Measurements from ENCODE around the gene OR2C1.

OR2C1 gene

DNA sequence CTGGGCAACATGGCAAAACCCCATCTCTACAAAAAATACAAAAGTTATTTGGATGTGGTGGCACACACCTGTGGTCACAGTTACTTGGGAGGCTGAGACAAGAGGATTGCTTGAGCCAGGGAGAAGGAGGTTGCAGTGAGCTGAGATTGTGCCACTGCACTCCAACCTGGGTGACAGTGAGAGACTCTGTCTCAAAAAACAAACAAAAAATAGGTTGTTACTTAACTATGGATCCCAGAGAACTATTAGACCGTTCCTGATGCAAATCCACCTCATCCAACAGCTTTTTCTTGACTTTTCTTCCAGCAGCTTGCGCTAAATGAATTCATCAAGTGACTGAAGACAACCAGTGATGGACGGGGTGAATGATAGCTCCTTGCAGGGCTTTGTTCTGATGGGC lies at the start of gene OR2C1:
Gene OR2C1 (plus strand): TSS at position 301 of the 400 bp plus-strand sequence. CDS start 52 bp downstream, at position 353.
- in situ Hi-C loops (cut with MboI; ENCODE audit: low sequenced_read_pairs), result no loop called here

DNA sequence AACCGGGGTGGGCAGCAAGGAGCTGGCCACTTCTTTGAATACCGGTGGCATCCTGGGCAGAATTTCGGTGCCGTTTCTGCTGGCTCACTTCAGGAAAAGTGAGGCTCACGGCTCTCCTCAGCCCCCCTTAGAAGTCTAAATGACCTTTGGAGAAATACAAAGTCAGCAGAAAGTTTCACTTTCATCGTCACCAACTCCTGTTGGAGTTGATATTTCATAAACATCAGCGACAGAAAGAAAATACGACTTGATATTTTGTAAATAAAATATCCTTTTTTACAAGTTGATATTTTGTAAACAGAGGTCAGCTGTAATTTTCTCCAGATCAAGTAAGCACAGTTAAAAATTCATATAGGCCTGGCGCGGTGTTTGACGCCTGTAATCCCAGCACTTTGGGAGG lies 49.6 kb upstream of the OR2C1 start:
- in situ Hi-C loops (cut with MboI; ENCODE audit: low sequenced_read_pairs), result no loop called here

DNA sequence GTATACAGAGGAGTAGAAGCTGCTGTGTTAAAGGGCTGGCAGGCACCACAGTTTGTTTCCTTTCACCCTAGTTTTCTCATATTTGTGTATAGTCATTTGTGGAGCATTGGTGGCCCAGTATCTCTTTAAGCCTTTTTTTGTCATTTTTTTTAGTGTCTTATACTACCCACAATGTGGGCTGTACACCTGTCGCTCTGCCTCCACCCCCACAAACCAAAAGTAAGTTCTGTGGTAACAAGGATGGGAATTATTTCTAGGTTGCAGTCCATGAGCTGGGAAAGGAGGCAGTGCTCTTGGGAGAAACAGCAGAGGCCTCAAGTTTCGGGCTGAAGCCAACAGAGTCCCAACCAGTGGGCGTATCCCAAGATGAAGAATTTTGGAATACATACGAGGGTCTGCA lies 44.2 kb upstream of the OR2C1 start:
- in situ Hi-C loops (cut with MboI; ENCODE audit: low sequenced_read_pairs), result no loop called here

DNA sequence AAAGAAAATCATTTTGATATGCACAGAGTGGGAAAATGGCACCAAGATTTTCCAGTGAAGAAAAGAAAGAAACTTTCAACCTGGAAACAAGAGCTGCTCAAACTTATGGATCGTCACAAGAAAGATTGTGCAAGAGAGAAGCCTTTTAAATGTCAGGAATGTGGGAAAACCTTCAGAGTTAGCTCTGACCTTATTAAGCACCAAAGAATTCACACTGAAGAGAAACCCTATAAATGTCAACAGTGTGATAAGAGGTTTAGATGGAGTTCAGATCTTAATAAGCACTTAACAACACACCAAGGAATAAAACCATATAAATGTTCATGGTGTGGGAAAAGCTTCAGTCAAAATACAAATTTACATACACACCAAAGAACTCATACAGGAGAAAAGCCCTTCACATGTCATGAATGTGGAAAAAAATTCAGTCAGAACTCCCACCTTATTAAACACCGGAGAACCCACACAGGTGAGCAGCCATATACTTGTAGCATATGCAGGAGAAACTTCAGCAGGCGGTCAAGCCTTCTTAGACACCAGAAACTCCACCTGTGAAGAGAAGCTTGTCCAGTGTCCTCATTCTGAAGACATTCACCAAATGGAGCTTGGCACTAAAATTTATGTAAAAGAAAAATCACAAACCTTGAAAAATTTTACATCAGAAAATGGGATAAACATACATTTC lies 38.2 kb upstream of the OR2C1 start:
- in situ Hi-C loops (cut with MboI; ENCODE audit: low sequenced_read_pairs), result no loop called here

DNA sequence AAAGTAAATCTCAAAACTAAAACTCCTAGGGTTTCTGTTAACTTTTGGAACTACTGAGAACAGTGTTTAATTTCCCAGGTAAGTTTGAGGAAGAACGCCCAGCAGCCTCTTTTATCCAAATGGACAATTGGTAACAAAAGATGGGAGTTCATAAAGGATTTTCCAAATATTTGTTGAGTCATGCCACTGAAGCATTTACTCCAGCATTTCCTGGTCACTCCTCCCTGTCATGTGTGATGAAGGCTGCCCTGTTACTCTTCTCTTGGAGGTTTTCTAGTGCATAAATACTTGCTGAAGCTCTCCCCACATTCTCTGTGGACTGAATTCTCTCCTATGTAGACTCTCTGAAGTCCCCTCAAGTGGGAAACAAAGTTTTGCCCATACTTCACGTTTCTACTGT lies 33.9 kb upstream of the OR2C1 start:
- in situ Hi-C loops (cut with MboI; ENCODE audit: low sequenced_read_pairs), result no loop called here

DNA sequence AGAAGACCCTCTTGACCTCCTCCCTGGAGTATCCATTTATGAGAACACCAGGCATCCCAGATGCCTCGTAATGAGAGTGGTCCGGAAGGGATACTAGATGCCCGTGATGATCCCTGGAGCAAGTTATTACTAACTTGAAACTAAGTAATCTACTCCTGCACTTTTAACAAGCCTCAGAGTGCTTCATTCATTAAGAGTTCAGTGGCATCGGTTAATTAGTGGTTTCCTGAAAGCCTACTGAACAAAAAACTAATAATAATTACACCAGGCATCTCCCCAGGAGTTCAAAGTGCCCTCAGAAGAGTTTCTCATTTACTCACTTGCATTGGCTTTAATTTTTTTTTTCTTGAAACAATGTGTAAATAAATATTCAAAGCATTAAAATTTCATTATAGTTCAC lies 28.2 kb upstream of the OR2C1 start:
- in situ Hi-C loops (cut with MboI; ENCODE audit: low sequenced_read_pairs), result no loop called here

DNA sequence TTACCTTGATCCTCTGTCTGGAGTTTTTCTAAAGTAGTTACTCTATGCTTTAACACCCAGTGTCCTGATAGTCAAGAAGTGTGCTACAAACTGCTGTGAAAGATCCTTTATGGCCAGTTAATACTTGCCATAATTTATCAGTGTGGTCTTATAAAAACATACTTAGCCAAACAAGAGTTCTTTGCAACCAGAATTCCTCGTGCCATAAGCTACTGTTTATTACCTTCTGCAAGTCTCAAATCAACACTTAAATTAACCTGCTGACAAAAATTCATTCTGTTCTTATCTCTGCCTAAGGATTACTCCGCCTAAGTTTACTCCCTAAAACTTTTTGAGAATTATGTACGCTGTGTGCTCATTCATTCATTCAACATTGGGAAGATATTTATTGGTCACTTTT lies 27.6 kb upstream of the OR2C1 start:
- in situ Hi-C loops (cut with MboI; ENCODE audit: low sequenced_read_pairs), result no loop called here

DNA sequence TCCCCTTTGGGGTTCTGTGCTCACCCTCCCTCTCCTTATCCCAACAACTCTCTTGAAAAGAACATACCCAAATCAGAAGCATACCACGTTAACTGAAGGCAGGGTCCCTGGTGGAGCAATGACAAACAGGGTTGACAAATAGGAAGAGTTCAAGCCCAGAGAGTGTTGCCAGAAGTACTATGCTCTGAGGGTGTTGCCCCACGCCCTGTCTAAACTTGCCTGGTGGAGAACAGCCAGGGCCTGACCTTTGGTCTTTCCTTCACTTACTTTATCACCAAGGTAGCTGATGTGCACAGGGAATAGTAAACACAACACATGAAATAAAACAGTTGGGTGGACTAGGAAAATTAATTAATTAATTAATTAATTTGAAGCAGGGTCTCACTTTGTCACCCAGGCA lies 27.0 kb upstream of the OR2C1 start:
- in situ Hi-C loops (cut with MboI; ENCODE audit: low sequenced_read_pairs), result no loop called here

DNA sequence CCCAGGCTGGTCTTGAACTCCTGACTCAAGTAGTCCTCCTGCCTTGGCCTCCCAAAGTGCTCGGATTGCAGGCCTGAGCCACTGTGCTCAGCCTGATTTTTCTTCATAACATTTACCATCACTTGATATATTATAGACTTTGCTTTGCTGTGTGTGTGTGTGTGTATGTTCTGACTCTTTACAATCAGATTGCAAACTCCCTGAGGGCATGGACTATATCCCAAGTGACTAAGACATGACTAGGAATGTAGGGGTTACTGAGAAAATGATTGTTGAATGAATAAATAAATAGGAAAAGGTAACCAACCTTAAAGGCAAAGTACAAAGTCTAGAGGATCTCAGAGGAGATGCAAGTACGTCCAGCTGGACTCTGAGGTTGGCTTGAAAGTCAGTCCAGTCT lies 9.6 kb upstream of the OR2C1 start:
- in situ Hi-C loops (cut with MboI; ENCODE audit: low sequenced_read_pairs), result no loop called here

DNA sequence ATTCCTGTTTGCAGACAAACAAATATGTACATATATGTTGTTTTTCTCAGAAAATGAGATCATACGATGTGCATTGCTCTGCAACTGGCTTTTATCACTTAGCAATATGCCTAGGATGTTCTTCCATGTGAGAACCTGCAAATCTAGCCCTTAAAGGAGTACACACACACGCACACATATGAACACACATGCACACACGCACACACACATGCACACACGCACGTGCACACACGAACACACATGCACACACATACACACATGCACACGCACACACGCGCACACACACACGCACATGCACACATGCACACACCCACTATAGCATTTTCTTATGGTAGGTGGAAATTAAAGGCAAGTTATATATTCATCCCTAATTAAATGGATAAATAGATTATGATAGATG lies 8.1 kb upstream of the OR2C1 start:
- in situ Hi-C loops (cut with MboI; ENCODE audit: low sequenced_read_pairs), result no loop called here

DNA sequence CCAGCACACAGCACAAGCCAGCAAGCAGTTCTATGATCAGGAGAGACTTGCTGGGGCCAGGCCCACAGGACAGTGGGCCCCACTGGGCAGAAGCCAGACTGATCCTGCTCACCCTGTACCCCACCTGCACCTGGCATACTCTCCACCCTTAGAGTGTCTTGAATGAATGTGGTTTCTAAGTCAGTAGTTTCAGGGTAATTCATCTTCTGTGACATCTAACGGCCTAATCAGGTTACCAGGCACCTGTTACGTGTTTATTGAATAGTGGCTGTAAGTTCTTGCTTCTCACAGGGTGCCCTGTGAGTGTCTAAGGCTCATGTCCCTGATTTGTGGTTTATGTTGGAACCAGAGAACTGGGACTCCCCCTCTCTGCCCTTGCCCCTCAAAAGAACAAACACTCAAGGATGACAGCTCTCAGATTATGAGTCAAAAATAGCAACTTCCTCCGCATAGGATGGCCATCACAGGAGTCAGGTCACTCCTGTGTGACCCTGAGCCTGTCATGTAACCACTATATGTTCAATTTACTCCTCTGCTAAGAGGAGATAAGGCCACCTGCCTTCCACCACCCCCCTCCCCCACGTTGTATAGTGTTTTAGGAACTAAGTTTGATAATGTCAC lies 7.0 kb upstream of the OR2C1 start:
- in situ Hi-C loops (cut with MboI; ENCODE audit: low sequenced_read_pairs), result no loop called here

DNA sequence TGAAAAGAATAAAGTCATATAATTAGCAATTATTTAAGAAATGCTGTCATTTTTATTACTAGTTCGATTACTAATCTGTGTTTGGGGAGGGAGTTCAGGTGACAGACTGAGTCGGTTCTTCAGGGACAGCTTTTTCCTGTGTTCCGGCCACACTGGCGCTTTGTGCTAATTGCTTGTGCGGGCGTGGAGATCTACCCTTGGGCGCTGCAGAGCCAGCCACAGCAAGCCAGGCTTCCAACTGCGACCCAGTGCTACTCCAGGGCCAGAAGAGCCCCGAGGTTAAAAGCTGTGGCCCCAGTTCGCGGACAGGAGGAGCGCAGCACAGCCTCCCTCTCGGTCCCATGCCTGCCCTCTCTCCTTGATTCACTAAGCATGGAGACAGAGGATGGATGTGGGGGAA lies 6.5 kb upstream of the OR2C1 start:
- in situ Hi-C loops (cut with MboI; ENCODE audit: low sequenced_read_pairs), result no loop called here

DNA sequence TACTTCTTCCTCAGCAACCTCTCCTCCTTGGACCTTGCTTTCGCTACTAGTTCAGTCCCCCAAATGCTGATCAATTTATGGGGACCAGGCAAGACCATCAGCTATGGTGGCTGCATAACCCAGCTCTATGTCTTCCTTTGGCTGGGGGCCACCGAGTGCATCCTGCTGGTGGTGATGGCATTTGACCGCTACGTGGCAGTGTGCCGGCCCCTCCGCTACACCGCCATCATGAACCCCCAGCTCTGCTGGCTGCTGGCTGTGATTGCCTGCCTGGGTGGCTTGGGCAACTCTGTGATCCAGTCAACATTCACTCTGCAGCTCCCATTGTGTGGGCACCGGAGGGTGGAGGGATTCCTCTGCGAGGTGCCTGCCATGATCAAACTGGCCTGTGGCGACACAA lies 429 bp downstream of the OR2C1 start:
- in situ Hi-C loops (cut with MboI; ENCODE audit: low sequenced_read_pairs), result no loop called here

DNA sequence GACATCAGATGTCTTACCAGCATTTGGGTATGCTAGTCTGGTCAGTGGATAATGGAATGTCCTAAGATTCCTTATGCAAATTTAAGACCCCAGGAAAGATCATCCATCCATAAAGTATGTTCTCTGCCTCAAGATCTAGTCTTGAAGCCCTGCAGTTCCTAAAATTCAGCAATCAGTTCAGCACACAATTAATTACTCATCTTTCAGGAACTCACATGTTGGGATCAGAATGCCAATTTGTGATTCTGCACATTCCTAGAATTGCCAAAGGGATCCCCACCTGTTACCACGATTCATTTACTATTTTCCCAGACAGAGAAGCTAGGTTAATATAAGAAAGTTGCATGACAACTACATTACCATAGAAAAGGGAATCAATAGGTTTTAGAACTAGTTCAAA lies 3.2 kb downstream of the OR2C1 start:
- in situ Hi-C loops (cut with MboI; ENCODE audit: low sequenced_read_pairs), result no loop called here

DNA sequence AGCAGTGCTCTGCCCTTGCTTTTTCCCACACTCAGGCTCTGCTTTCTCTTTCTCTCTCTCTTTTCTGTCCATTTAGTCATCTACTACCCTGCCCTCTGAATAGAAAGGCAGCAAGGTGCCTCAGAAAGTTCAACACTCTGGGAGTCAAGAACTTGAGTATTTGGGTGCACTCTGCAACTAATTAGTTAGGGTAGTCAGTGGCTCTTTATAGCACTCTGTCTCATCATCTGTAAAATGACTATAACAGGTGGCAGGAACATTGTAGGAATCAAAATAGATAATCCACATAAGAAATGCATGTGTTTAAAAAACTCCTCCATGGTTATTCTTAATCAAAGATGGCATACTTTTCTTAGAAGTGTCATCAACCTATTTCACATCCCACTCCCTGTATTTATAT lies 7.2 kb downstream of the OR2C1 start:
- in situ Hi-C loops (cut with MboI; ENCODE audit: low sequenced_read_pairs), result no loop called here

DNA sequence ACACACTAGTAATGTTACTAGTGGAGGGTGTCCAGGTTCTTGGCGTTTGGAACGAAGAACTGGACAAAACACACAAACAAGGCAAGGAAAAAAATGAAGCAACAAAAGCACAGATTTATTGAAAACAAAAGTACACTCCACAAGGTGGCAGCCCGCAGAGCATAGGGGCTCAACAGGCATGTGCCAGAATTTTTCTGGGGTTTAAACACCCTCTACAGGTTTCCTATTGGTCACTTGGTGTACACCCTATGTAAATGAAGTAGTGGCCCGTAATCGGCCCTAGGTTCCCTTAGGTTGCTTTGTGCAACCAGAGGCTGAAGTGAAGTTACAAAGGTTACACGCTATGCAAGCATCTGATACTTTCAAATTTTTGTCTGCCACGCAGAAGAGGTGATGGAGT lies 8.1 kb downstream of the OR2C1 start:
- in situ Hi-C loops (cut with MboI; ENCODE audit: low sequenced_read_pairs), result no loop called here

DNA sequence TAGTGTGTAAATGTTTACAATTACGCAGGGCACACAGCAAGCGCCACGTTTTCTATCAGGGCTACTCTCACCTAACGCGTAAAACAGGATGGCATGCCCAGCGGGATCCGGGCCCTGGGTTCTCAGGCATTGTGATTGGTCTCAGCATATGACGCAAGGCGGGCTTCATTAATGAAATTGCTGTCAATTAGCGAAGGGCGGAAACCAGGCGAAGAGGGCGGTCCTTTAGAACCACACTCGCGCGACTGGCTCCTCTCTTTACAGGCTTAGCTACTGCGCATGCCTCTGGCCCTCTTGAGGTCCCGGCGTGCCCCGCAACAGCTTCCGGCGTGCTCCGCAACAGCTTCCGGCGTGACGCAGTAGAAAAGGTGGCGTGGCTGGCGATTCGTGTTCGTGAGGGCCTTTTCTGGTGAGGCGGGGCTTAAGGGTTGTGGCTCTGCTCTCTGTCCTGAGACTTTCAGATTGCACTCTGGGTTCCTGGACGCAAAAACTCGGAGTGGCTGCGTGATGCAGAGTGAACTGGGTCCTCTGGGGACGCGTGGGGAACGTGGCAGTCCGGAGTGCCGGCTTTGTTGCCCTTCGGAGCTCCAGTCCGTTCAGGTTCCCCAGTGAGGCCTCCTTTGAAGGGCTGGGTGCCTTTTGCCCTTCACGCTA lies 9.2 kb downstream of the OR2C1 start:
- in situ Hi-C loops (cut with MboI; ENCODE audit: low sequenced_read_pairs), result no loop called here

DNA sequence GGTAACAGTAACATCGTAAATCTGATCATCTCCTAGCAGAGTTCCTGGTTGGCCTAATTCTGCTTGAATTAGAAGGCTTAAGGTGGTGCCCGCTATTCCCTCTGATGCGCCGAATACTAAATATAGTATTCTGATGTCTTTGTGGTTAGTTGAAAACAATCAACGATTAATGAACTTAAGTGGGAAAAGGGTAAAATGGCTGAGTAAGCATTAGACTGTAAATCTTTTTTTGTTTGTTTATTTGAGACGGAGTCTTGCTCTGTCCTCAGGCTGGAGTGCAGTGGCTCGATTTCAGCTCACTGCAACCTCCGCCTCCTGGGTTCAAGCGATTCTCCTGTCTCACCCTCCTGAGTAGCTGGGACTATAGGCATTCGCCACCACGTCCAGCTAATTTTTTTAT lies 13.4 kb downstream of the OR2C1 start:
- in situ Hi-C loops (cut with MboI; ENCODE audit: low sequenced_read_pairs), result no loop called here

DNA sequence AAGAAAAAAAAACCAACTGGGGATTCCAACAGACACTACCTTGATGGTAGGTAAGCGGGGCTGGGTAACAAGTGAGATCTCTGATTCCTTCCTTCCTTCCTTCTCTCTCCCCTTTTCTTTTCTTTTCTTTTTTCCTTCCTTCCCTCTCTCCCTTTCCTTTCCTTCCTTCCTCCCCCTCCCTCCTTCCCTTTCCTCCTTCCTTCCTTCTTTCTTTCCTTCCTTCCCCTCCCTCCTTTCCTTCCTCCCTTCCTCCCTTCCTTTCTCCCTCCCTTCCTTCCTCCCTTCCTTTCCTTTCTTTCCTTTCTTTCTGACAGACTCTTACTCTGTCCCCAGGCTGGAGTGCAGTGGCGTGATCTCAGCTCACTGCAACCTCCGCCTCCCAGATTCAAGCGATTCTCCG lies 20.0 kb downstream of the OR2C1 start:
- in situ Hi-C loops (cut with MboI; ENCODE audit: low sequenced_read_pairs), result no loop called here

DNA sequence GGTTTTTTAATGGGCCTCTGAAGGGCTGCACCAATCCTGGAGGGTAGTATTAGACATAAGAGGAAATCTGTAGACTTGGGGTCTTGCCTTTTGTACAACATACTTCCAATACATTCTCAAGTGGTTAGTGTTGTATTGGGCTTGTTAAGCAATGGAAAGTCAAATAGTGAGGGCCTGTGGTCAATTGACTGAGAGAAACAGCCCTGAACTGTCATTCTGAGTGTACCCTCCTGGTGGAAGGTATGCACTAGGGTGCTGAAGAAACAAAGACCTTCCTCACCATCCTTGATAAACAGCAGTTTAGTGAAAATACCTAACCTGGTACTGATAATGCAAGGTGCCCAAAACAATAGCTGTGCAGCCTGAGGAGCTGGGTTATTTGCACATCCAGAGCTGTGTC lies 22.2 kb downstream of the OR2C1 start:
- in situ Hi-C loops (cut with MboI; ENCODE audit: low sequenced_read_pairs), result no loop called here

DNA sequence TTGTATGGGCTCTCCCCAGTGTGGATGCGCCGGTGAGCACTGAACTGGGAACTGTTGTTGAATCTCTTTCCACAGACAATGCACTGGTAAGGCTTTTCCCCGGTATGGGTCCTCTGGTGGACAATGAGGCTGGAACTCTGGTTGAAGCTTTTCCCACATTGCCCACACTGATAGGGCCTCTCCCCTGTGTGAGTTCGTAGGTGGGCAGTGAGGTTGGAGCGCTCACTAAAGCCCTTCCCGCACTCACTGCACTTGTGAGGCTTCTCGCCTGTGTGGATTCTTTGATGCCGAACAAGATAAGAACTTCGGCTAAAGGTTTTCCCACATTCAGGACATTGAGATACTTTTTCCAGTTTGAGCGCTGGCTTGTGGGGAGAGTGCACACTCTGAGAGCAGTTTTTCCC lies 27.4 kb downstream of the OR2C1 start:
- in situ Hi-C loops (cut with MboI; ENCODE audit: low sequenced_read_pairs), result no loop called here

DNA sequence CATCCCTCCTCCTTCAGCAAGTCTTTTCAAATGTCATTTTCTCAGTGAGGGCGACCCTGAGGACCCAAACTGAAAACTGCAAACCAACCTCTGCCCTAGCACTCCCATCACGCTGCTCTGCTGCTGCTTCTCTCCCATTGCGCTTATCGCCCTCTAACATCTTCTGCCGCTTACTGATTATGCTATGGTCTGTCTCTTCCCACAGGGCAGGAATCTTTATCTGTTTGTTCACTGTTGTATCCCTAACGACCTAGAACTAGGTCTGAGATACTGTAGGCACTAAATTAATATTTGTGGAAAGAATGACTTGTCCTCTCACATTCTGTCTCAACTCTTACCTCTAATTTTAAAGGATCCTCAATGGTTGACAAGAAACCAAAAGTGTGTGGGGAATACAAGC lies 32.6 kb downstream of the OR2C1 start:
- in situ Hi-C loops (cut with MboI; ENCODE audit: low sequenced_read_pairs), result no loop called here
